NCI-H1105 treated with DMSO at 0.1 percent for 48 hours (cell line): Measurements from ENCODE around the gene AHRR.
"Not testable (repeated sequence)": the region's sequence is repeated elsewhere in the genome, so short reads cannot be mapped to it uniquely, and the experiment has no call there.

Experiments
- DNase-seq: peaks from one replicate; lab custom pipeline; 2025; lab: John Stamatoyannopoulos, UW

AHRR gene

DNA sequence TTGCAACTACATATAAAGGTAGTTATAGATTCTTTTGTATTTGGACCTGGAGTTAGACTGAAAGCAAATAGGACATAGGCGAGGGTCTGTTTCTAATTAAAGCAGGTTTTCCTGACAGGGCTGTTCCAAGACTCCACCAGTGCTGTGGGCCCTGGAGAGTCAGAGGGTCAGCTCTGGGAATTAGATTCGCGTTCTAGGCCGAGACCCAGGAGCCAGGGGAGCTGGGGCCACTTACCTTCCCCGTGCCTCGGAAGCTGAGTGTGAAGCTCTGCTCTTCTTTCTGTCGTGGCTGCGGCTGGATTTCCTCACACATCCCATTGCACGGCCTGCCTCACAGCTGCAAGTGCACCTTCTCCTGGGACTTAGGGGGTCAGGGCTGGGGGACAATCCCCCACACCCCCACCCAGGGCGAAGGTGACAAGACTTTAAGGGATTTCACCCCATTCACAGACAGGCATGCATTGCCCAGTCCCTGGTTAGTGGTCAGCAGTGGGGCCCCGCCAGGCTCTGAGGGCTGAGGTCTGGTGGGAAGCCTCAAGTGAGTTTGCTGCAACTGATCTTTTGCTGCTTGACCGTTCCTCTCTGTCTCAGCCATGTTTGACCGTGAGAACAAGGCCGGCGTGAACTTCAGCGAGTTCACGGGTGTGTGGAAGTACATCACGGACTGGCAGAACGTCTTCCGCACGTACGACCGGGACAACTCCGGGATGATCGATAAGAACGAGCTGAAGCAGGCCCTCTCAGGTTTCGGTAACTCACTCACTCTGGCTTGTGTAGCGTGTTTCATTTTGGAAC, 15.3 kb upstream of the AHRR start:
- DNase-seq: no peak

DNA sequence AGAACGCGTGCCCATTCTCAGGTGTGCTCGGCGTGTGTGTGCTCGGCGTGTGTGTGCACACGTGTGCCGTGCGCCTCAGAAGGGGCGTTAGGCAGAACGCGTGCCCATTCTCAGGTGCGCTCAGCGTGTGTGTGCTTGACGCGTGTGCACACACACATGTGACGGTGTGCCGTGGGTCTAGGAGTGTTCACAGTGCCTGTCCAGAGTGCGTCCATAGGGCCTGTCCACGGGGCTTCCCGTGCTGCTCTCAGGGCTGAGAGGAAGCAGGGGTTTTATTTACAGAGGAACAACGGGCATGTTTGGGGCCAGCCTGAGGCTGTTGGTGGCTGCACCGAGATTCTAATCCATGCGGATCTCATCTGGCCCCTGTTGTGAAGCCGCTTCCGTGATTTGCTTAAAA, 14.2 kb upstream of the AHRR start:
- no peak for DNase-seq

DNA sequence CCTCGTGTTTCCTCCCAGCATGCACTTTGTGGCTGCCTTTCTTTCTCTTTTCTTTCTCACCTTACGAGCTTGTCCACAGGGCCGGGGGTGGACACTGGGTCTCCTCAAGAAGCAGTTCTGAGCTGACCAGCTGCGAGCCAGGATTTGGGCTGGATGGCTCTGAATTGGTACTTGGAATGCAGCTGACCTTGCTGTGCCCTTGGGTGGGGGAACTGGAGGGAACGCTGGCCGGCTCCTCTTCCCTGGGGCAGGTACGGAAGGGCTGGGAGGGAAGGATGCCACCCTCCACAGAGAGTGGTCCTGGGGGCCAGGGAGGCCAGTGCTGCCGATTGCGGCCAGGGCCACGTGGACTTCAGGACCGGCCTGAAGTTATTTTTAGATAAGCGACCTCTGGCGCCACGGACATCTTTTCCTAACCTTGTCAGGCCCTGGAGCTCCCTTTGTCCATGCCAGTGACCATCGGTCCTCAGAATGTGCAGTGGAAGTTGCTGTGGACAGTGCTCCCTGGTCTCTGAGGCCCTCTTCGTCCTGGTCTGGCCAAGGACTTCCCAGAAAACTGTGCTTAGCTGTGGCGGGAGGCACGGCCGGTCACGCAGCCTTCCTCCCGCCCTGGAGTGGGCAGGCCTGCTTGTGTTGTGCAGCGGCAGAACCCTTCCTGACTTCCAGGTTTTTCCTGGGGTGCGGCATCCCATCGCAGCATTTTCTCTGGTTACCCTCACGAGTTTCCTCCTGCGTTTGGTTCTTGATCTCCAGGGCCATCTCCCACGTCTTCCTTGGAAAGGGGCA, 13.5 kb upstream of the AHRR start:
- no peak for DNase-seq

DNA sequence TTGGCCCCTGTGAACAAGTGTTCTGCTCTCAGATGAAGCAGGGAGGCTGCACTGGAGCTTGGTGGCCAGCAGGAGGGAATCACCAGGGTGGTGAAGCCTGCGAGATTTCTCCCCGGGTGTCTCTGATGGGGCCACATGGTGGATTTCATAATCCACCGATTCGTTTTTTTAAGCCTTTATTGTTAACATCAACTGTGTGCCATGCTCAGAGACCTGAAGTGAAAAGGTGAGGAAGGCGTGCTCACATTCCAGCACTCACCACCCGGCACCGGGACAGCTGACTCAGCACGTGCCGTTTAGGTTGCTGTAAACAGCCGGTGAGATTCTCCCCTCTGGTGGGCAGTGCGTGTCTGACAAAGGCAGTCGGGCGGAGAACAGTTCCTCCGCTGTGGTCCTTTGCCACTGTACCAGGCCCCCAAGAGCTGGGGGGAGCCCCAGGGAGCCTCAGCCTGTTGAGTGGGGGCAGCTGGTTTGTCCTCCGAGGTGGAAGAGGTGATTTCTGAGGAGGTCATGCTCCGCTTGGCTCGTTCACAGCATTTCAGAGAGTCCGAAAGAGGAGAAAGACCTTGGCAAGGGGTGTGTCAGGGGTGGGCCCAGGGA, 12.7 kb upstream of the AHRR start:
- DNase-seq: no peak

GRCh38 chr5:309831-310230, 11.7 kb upstream of the AHRR start:
- DNase-seq: not testable (repeated sequence)

- no peak for DNase-seq
Measured at GRCh38 chr5:310516-310915, 11.0 kb upstream of the AHRR start.

- DNase-seq: no peak
Measured at GRCh38 chr5:310941-311434, 10.5 kb upstream of the AHRR start.

DNA sequence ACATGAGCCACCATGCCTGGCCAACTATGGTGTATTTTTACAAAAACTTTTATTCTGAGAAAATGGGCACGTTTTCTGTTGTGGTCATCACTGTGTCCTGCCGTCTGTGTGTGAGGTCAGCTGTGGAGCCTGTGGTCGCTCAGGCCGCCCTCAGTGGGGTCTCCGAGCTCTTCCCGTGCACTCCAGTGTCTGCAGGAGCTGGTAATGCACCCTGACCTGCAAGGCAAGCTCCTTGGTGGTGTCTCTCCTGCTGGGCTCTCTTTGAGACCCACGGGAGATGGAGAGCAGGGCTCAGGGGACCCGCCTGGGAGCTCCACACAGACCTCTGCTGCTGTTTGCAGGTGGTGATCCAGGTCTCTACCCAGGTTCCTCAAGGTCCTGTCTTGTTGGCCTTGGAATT, 9.6 kb upstream of the AHRR start:
- no peak for DNase-seq

DNA sequence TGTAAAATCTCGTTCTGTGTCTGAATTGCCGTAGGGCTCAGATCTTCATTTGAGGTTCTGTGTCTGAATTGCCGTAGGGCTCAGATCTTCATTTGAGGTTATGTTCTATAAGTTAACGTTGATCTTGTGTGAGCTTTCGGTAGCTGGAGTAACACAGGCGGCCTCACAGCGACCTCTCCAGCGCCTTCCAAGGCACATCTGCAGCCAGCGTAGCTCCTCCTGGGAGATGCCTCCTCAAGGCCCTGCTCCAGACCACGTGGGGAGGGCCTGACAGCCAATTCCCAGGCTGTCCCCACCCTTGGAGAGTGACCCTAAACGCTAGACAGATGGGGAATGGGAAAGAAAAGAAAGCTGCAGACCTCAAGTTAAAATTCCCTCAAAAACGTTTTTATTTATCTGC, 8.7 kb upstream of the AHRR start:
- no peak for DNase-seq

DNA sequence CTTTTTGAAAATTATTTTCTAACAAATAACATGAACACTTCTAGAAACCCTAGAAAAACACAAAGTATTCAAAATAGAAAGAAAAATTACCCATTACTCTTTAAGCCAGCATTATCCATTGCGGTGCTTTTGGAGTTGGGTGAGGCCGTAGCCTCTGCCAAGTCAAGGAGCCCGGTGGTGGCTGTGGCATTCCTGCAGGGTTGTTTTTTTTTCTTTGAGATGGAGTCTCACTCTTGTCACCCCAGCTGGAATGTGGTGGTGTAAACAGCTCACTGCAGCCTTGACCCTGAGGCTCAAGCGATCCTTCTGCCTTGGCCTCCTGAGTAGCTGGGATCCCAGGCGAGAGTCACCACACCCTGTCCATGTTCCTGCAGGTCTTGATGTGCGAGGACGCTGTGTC, 8.2 kb upstream of the AHRR start:
- DNase-seq: no peak

GRCh38 chr5:313806-314376, 7.6 kb upstream of the AHRR start:
- no peak for DNase-seq

DNA sequence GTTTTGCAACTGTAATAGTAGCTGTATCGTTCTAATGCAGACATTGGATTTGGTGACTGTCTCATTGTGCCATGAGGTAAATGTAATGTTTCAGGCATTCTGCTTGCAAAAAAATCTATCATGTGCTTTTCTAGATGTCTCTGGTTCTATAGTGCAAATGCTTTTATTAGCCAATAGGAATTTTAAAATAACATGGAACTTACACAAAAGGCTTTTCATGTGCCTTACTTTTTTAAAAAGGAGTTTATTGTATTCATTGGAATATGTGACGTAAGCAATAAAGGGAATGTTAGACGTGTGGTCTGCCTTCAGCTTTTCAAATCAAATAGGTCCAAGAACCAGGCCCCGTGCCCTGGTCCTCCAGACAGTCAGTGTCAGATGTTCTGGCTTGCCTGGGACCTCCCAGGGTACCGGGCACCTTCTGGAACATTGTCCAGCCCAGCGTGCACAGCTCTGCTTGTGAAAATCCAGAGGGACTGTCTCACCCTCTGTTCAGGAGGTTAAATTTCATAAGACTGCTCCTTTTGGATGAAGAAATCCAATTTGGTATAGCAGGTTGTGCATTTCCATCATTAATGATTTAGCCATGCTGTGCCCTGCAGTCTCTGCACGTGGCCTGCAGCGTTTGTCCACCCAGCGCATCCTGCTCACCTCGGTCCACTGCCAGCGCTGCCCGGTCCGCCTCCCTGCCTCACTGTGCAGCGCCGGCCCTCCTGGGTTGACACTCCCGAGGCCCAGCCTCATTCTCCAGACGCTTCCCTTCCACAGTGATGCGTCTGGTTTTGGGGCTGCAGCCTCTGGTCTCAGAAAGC, 6.6 kb upstream of the AHRR start:
- DNase-seq: no peak

- DNase-seq: no peak
Measured at GRCh38 chr5:315488-316209, 5.9 kb upstream of the AHRR start.

DNA sequence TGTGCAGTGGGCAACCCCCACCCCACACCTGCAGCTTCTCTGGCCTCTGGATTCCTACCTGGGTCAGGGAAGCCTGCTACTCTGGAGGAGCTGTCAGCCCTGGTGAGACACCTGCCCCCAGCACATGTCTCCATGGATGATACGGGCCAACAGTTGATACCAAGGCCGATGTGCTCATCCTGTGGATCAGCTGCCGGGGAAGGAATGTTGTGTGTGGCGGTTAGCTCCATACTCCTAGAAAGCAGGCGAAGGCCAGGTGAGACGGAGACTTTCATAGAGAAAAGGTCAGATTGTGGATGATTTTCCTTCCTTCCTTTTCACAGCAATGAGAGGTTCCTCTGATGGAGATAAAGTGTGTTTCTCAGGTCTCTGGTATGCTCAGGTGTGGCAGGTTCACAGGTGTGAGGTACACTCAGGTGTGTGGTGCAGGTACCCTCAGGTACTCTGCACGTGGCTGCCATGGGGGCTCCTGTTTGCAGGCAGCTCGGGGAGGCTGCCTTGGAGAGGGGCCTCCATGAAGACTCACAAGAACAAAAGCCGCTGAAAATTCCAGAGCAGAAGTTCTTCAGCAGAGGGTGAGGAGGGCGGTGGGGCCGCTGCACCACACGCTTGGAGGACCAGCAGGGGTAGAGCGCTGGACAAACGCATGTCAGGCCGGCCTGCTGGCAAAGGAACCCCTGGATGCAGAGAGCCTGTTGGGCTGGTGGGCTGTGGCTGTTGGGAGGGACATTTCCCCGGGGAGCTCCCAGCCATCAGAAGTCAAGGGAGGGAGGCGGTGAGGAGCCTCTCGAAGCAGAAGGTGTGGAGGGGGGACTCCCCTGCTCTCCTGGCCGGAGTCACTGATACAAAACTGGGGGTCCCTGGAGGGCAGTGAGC, 5.1 kb upstream of the AHRR start:
- no peak for DNase-seq

GRCh38 chr5:317086-317811, 4.3 kb upstream of the AHRR start:
- peak; percentile 14 for DNase-seq

DNA sequence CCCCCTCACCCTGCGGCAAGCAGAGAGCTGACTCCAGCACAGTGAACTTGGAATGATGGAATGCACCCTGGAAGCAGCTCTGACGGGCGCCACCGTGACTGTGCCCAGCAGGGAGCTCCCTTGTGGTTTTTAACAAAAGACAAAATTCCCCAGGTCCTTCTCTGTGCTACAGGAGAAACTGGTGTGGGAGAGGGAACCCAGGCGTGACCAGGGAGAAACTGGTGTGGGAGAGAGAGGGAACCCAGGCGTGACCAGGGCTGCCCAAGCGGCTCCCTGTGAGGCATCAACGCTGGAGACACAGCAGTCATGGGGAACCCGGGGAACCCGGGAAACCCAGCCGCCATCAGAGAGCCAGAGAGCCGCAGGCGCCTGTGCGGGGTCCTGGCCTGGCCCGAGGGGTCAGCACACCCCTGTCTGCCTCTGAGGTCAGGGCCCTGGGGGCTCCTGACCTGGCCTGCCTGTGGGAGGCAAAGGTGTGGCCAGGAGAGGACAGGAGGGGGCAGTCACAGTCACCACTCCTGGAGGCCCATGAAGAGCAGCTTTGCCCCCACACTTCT, 3.1 kb upstream of the AHRR start:
- no peak for DNase-seq

DNA sequence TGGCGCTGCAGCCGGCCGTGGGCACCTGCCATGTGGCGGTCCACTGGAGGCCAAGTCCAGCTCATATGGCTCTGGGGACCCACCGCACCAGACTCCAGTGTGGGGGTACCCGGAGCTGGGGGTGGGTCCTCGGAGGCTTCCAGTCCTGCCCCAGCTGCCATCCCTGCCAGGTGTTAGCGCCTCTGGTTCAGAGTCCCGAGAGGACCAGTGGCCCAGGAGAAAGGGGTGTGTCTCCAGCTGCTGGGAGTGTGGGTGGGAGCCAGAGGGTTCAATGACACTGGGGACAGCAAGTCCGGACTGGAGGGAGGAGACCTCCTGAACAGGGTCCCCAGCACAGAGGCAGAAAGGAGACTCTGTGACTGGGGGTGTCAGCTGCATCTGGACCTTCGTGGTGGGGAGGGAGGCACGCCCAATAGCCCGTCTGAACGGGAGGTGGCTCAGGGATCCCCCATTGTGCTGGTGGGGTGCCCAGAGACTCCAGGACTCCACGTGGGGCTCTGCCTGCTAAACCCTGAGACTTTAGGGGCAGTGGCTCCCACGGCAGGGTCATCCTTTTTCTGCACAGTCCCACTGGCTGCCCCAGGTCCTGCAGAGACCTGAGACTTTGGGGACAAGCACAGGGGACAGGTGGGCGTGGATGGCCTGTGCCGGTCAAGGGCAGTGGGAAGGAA, 2.4 kb upstream of the AHRR start:
- DNase-seq: no peak

DNA sequence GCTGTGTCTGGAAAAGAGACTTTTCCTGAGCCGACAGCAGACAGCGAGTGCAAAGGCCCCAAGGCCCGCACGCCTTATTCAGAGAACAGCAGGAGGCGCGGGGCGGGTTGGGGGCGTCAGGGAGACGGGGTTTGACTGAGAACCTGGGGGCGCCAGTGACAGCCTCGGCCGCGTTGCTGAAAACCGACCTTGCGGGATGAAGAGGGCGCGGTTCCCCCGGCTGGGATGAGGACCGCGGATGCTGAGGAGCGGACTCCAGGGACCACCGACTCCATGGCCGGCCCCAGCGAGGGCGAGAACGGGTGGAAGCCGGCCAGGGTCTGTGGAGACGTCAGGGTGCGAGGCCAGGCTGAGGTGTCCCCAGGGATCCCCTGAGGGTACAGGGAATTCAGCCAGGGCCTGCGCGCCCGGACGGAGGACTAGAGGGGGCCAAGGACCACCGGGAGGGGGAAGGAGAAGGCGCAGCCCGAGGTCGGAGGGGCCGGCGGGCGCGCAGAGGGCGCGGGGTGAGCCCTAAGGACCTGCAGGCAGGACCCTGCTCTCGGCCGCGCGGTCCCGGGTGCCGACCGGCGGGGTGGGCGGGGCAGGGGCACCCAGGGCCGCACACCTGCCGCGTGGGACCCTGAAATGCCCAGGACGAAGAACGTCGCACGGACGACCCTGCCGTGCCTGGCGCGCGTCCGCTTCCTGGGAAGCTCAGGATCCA, 837 bp upstream of the AHRR start:
- no peak for DNase-seq
